ENCODE data around the gene SIL1.

DNA sequence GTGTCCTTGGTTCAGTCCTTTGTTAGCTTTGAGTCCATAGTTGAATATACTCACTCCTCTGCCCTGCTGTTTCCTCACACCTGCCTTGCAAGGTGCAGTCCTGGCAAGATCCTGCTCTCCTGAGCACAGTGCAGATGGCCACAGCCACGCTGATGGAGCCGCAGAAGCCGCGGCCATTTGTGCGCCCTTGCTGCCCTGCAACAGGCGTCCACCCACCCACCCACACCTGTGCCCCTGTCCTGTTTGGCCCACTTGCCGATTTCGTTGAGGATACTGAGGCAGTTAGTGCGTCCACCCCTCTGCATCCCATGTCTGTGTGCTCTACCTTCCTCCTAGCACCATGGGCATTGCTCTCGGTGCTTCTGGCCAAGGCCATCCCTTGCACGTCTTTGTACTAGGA is 271.9 kb downstream of the SIL1 start:
- TF ChIP-seq, protein P1, sequence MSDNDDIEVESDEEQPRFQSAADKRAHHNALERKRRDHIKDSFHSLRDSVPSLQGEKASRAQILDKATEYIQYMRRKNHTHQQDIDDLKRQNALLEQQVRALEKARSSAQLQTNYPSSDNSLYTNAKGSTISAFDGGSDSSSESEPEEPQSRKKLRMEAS (IDR thresholded peaks at IDR 0.05) = no peak
- no peak for TF ChIP-seq EP300 (IDR thresholded peaks at IDR 0.05; ENCODE audit: borderline replicate concordance in 1 of 2, low read depth in 2 of 2, low read length in 2 of 2)
- TF ChIP-seq, protein P2, sequence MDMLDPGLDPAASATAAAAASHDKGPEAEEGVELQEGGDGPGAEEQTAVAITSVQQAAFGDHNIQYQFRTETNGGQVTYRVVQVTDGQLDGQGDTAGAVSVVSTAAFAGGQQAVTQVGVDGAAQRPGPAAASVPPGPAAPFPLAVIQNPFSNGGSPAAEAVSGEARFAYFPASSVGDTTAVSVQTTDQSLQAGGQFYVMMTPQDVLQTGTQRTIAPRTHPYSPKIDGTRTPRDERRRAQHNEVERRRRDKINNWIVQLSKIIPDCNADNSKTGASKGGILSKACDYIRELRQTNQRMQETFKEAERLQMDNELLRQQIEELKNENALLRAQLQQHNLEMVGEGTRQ (IDR thresholded peaks at IDR 0.05; ENCODE audit: low read length) = no peak
- TF ChIP-seq YY1 (IDR thresholded peaks at IDR 0.05; ENCODE audit: low read depth, low read length) = no peak
- TF ChIP-seq, protein P3, sequence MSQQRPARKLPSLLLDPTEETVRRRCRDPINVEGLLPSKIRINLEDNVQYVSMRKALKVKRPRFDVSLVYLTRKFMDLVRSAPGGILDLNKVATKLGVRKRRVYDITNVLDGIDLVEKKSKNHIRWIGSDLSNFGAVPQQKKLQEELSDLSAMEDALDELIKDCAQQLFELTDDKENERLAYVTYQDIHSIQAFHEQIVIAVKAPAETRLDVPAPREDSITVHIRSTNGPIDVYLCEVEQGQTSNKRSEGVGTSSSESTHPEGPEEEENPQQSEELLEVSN (IDR thresholded peaks at IDR 0.05) = no peak
- no peak for TF ChIP-seq POLR2AphosphoS5 (IDR thresholded peaks at IDR 0.05; ENCODE audit: low read depth, low read length)
- TF ChIP-seq, protein P4, sequence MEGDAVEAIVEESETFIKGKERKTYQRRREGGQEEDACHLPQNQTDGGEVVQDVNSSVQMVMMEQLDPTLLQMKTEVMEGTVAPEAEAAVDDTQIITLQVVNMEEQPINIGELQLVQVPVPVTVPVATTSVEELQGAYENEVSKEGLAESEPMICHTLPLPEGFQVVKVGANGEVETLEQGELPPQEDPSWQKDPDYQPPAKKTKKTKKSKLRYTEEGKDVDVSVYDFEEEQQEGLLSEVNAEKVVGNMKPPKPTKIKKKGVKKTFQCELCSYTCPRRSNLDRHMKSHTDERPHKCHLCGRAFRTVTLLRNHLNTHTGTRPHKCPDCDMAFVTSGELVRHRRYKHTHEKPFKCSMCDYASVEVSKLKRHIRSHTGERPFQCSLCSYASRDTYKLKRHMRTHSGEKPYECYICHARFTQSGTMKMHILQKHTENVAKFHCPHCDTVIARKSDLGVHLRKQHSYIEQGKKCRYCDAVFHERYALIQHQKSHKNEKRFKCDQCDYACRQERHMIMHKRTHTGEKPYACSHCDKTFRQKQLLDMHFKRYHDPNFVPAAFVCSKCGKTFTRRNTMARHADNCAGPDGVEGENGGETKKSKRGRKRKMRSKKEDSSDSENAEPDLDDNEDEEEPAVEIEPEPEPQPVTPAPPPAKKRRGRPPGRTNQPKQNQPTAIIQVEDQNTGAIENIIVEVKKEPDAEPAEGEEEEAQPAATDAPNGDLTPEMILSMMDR (IDR thresholded peaks at IDR 0.05; ENCODE audit: control extremely low read depth in 1 of 3, insufficient read depth in 1 of 3, low read depth in 1 of 3, low read length in 3 of 3) = no peak
- TF ChIP-seq POLR2A (IDR thresholded peaks at IDR 0.05; ENCODE audit: control extremely low read depth in 1 of 2, low read depth in 2 of 2, low read length in 2 of 2) = no peak
- no peak for TF ChIP-seq TEAD4 (IDR thresholded peaks at IDR 0.05; ENCODE audit: low read depth, low read length)
- no peak for TF ChIP-seq JUN (IDR thresholded peaks at IDR 0.05; ENCODE audit: low read depth, low read length)
- TF ChIP-seq FOSL1 (IDR thresholded peaks at IDR 0.05; ENCODE audit: insufficient read depth, low read depth, low read length) = no peak
- no peak for TF ChIP-seq CTBP2 (IDR thresholded peaks at IDR 0.05; ENCODE audit: borderline replicate concordance, insufficient read depth, insufficient read length, low read length)
- TF ChIP-seq JUND (IDR thresholded peaks at IDR 0.05; ENCODE audit: low read length) = no peak
